Esophagus muscularis mucosa (tissue), 4 donors: Measurements from ENCODE around the gene EGFL7. TPM values are rescaled to one million over a fixed set of nuclear protein-coding genes. Genes with fewer than 3 reads are reported as not detected.

ENCODE experiments used
- DNase-seq: peaks from one replicate; pipeline ENCODE4 v3.0.0-alpha.2; 2017; ENCODE audit errors: extremely low spot score
- H3K27ac ChIP-seq, 4 donors: fragments of 200-600 bp; sonication (generic); replicated peaks in 1 of 4; 1 replicate in 3 of 4; 2 replicates in 1 of 4; pipeline ENCODE4 v1.5.1; 2016 to 2019; ENCODE audit warnings: mild to moderate bottlenecking in 1 of 4
- H3K27me3 ChIP-seq, 4 donors: fragments of 200-600 bp; sonication (generic); one replicate each; pipeline versions ENCODE4 v1.5.1 to v1.6.0; 2016 to 2019
- H3K36me3 ChIP-seq, 4 donors: fragments of 200-600 bp; sonication (generic); one replicate each; pipeline ENCODE4 v1.5.1; 2016 to 2019
- H3K4me1 ChIP-seq, 4 donors: fragments of 200-600 bp; sonication (generic); one replicate each; pipeline ENCODE4 v1.5.1; 2016 to 2019
- H3K4me3 ChIP-seq, 4 donors: fragments of 200-600 bp; sonication (generic); 1 replicate in 2 of 4; 2 replicates in 2 of 4; pipeline ENCODE4 v1.5.1; 2016 to 2019; ENCODE audit warnings: mild to moderate bottlenecking in 4 of 4, moderate library complexity in 1 of 4
- H3K9me3 ChIP-seq, 4 donors: fragments of 200-600 bp; sonication (generic); 1 replicate in 3 of 4; 2 replicates in 1 of 4; pipeline ENCODE4 v1.5.1; 2016 to 2019
- CTCF ChIP-seq, 3 experiments: fragments of 200-600 bp in 2 of 3; fragments of 450-650 bp in 1 of 3; sonication (generic) in 2 of 3; IDR thresholded peaks; one replicate each; pipeline ENCODE4 v1.5.1; 2017 to 2019; ENCODE audit warnings: antibody characterized with exemption in 3 of 3, mild to moderate bottlenecking in 2 of 3, moderate library complexity in 1 of 3
- EP300 ChIP-seq: sonication (generic); formaldehyde crosslinking; IDR thresholded peaks from one replicate; pipeline ENCODE4 v1.6.1; 2017; ENCODE audit warnings: antibody characterized with exemption
- POLR2A ChIP-seq: fragments of 450-650 bp; IDR thresholded peaks from one replicate; pipeline ENCODE4 v1.6.1; 2017; ENCODE audit warnings: antibody characterized with exemption, moderate library complexity, mild to moderate bottlenecking, low read depth
- POLR2AphosphoS5 ChIP-seq, 2 donors: sonication (generic); formaldehyde crosslinking; IDR thresholded peaks; one replicate each; pipeline ENCODE4 v1.6.1; 2017; ENCODE audit warnings: antibody characterized with exemption in 2 of 2
- WGBS: methylation state at CpG from one replicate; pipeline ENCODE4 v1.1.5; 2018; 5-methylcytosine and 5-hydroxymethylcytosine counted together
- intact Hi-C: fragments of 100-400 bp; cut with DNase I; formaldehyde crosslinking; loops from one replicate; pipeline ENCODE4 v1.15.1; 2023
- total RNA-seq, 4 donors: library from RNA; depleted of rRNA; stranded (reverse); fragments of >200 nt; gene quantifications; one replicate each; pipeline versions ENCODE4 v1.1.0 to v1.2.1, GENCODE V29; 2016

The EGFL7 gene
- total RNA-seq, 4 donors from 2014 or later = 33.2 to 134 (median 78.7) TPM

- peaks cover 0 to 30% (median 6%) of the 10 kb centered on the region in 4 donors for H3K27me3 ChIP-seq
- peak within 1 kb of the TSS; percentile 56 to 68 (median 64) for H3K4me3 ChIP-seq
- H3K27ac ChIP-seq = peak within 1 kb of the TSS; percentile 66 to 77 (median 70)
- 3% methylated on average over 8 of the region's 119 CpGs for WGBS
- H3K36me3 ChIP-seq = no peaks in the 10 kb centered on the region
- no peaks in the 10 kb centered on the region for H3K9me3 ChIP-seq
- no peak for TF ChIP-seq EP300
- TF ChIP-seq POLR2AphosphoS5 (IDR thresholded peaks at IDR 0.05) = no peak
- no peak for TF ChIP-seq CTCF (IDR thresholded peaks at IDR 0.05)
- no peak for TF ChIP-seq POLR2A
- DNase-seq = no peak
- intact Hi-C loops = no loop called here
- H3K4me1 ChIP-seq = peaks cover 37 to 40% (median 38%) of the 10 kb centered on the region in 4 donors
Observed at GRCh38 chr9:136711751-136712689, 49.3 kb downstream of the EGFL7 start, which contains the start of gene DIPK1B. DIPK1B (plus strand) TSS chr9:136712572; CDS start chr9:136712666, 94 bp downstream.

- WGBS = 22% methylated on average over 14 of the region's 56 CpGs
- Histone ChIP-seq H3K36me3 (no peaks in the 10 kb centered on the region), H3K27me3 (peaks cover 0 to 30% (median 6%) of the 10 kb centered on the region in 4 donors), H3K9me3 (no peaks in the 10 kb centered on the region), H3K4me3 (peak overlapping the region; percentile 56 to 68 (median 64)), H3K4me1 (peaks cover 37 to 40% (median 38%) of the 10 kb centered on the region in 4 donors), H3K27ac (peak overlapping the region; percentile 66 to 77 (median 70))
- TF ChIP-seq POLR2AphosphoS5 (IDR thresholded peaks at IDR 0.05) = no peak
- TF ChIP-seq POLR2A = no peak
- TF ChIP-seq EP300 = no peak
- TF ChIP-seq CTCF (IDR thresholded peaks at IDR 0.05) = no peak
- no peak for DNase-seq
- intact Hi-C loops = no loop called here
Observed at GRCh38 chr9:136712690-136713544, 50.2 kb downstream of the EGFL7 start.

- no peaks in the 10 kb centered on the region for H3K36me3 ChIP-seq
- intact Hi-C loops = no loop called here
- peaks cover 39 to 40% (median 40%) of the 10 kb centered on the region in 4 donors for H3K4me1 ChIP-seq
- no peaks in the 10 kb centered on the region for H3K9me3 ChIP-seq
- 42% methylated on average over 2 of the region's 8 CpGs for WGBS
- H3K27me3 ChIP-seq = peaks cover 0 to 30% (median 6%) of the 10 kb centered on the region in 4 donors
- no peak for DNase-seq
- TF ChIP-seq CTCF (IDR thresholded peaks at IDR 0.05) (no peak), POLR2AphosphoS5 (IDR thresholded peaks at IDR 0.05) (no peak), POLR2A (no peak), EP300 (no peak)
- peak overlapping the region; percentile 56 to 68 (median 64) for H3K4me3 ChIP-seq
- peak overlapping the region; percentile 66 to 77 (median 70) for H3K27ac ChIP-seq
Observed at GRCh38 chr9:136713550-136713949, 50.8 kb downstream of the EGFL7 start.

- Histone ChIP-seq H3K4me1 (peaks cover 46 to 47% (median 46%) of the 10 kb centered on the region in 4 donors), H3K27me3 (peaks cover 0 to 30% (median 6%) of the 10 kb centered on the region in 4 donors), H3K36me3 (no peaks in the 10 kb centered on the region), H3K4me3 (peak overlapping the region in 1 of 4 donors; percentile 64), H3K27ac (peak overlapping the region; percentile 66 to 77 (median 70)), H3K9me3 (no peaks in the 10 kb centered on the region)
- WGBS = 73% methylated on average over 11 of the region's 17 CpGs
- intact Hi-C loops = no loop called here
- no peak for DNase-seq
- TF ChIP-seq POLR2AphosphoS5 (IDR thresholded peaks at IDR 0.05) (peak; percentile 20 to 32), EP300 (no peak), CTCF (IDR thresholded peaks at IDR 0.05) (no peak), POLR2A (no peak)
Observed at GRCh38 chr9:136714096-136714892, 51.6 kb downstream of the EGFL7 start.
